Measurements from ENCODE around the gene PRG2.
A peak's percentile ranks its signal among the peaks of the same experiment; 100 is the strongest.

The PRG2 gene

GRCh38 chr11:57356268-57356667 is 34.2 kb downstream of the PRG2 start:
- TF ChIP-seq Cebpa-rat (IDR thresholded peaks at IDR 0.05): no peak
- Histone ChIP-seq H3K9me3 (replicated peaks in 1 of 11) (peaks cover 6 to 15% (median 12%) of the 10 kb centered on the region in 11 experiments), H3K27me3 (no peaks in the 10 kb centered on the region), H3K27ac (peak overlapping the region in 10 of 11 experiments; percentile 16 to 82 (median 60); a peak in 18 of 22 replicates), H4K20me1 (no peaks in the 10 kb centered on the region), H3K36me3 (no peaks in the 10 kb centered on the region), H3K4me2 (peak overlapping the region; percentile 70 to 87 (median 75)), H3K4me1 (peaks cover 43 to 65% (median 52%) of the 10 kb centered on the region in 10 experiments), H3K4me3 (no peak overlapping the region), H3K9ac (peak overlapping the region in 10 of 11 experiments; percentile 2 to 72 (median 28); a peak in 15 of 22 replicates)

DNA sequence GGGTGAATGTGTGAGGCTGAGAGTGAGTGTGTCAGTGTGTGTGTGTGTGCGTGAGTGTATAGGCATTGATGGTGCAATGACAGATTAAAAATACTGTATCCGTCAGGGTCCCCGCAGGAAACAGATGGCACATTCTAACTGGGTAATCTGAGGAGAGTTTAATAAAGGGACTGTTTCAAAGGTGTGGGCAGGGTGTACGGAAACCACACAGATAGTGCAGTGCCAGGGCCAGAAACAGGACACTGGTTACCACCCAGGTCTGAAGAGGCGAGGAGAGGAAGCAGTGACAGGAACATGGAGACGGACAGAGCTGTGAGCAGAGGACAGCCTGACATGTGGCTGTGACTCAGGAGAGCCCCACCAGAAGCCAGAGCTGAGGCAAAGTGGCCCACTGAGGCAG is 35.8 kb downstream of the PRG2 start:
- no peaks in the 10 kb centered on the region for H4K20me1 ChIP-seq
- peak in 4 of 11 experiments; percentile 41 to 48 (median 44); a peak in 1 of 22 replicates for TF ChIP-seq Cebpa-rat (IDR thresholded peaks at IDR 0.05)
- peak overlapping the region in 9 of 11 experiments; percentile 43 to 82 (median 72); a peak in 17 of 22 replicates for H3K27ac ChIP-seq
- peak overlapping the region; percentile 70 to 87 (median 75) for H3K4me2 ChIP-seq
- H3K27me3 ChIP-seq: no peaks in the 10 kb centered on the region
- peak overlapping the region in 10 of 11 experiments; percentile 37 to 72 (median 54); a peak in 15 of 22 replicates for H3K9ac ChIP-seq
- H3K4me1 ChIP-seq: peaks cover 43 to 65% (median 53%) of the 10 kb centered on the region in 10 experiments
- H3K36me3 ChIP-seq: no peaks in the 10 kb centered on the region
- peaks cover 14 to 29% (median 21%) of the 10 kb centered on the region in 11 experiments for H3K9me3 ChIP-seq (replicated peaks in 1 of 11)
- H3K4me3 ChIP-seq: 0 out of 20 replicates have a peak overlapping the region, but pooled peaks of 1 of the 10 experiments have one; percentile 15

DNA sequence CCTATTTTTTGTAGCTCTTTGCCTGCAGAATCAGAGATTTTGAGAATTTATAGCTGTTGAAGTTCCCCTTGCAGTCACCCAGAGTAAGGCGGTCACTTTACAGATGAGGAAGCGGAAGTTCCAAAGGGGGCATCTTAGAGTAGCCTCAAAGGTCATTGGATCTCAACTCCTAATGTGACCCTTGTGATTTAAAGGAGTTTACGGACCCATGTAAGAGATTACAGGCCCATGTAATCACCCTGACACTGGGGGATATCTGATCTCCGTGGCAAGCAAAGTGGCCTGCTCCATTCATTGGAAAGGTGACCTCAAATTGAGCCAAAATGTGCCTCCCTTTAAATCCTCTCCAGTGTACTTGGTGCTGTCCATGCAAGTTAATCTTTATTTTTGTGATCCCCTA is 36.6 kb downstream of the PRG2 start:
- H4K20me1 ChIP-seq: no peaks in the 10 kb centered on the region
- no peaks in the 10 kb centered on the region for H3K27me3 ChIP-seq
- no peak for TF ChIP-seq Cebpa-rat (IDR thresholded peaks at IDR 0.05)
- H3K4me1 ChIP-seq: peaks cover 43 to 57% (median 47%) of the 10 kb centered on the region in 10 experiments
- no peak overlapping the region for H3K4me3 ChIP-seq
- peaks cover 14 to 29% (median 21%) of the 10 kb centered on the region in 11 experiments for H3K9me3 ChIP-seq (replicated peaks in 1 of 11)
- H3K36me3 ChIP-seq: no peaks in the 10 kb centered on the region
- H3K27ac ChIP-seq: peak overlapping the region in 10 of 11 experiments; percentile 25 to 82 (median 68); a peak in 17 of 22 replicates
- H3K4me2 ChIP-seq: peak overlapping the region in 10 of 11 experiments; percentile 70 to 87 (median 76); a peak in 20 of 22 replicates
- peak overlapping the region in 8 of 11 experiments; percentile 41 to 72 (median 56); a peak in 14 of 22 replicates for H3K9ac ChIP-seq

DNA sequence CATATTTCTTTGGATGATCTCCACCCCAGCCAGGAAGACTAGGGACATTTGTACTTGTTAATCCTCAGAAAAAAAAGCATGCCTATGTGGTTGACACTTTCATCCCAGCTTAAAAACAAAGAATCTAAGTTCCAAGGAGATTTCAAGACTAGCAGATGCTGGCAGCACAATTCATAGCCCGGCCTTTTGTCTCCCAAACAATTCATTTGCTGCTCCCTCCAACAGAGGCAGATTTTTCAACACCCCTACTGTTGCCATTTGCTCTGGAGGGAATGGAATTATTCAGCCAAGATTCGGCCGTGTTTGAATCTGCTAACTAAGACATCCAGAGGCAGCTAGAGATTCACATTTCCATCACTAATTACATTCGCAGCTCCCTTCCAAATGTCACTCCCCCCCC is 37.0 kb downstream of the PRG2 start:
- Histone ChIP-seq H3K36me3 (no peaks in the 10 kb centered on the region), H3K4me2 (peak overlapping the region in 7 of 11 experiments; percentile 73 to 87 (median 82); a peak in 12 of 22 replicates), H3K9me3 (replicated peaks in 1 of 11) (peaks cover 14 to 29% (median 21%) of the 10 kb centered on the region in 11 experiments), H3K27me3 (no peaks in the 10 kb centered on the region), H3K4me1 (peaks cover 40 to 53% (median 44%) of the 10 kb centered on the region in 10 experiments), H3K9ac (peak overlapping the region in 2 of 11 experiments; percentile 53 to 72; a peak in 2 of 22 replicates), H4K20me1 (no peaks in the 10 kb centered on the region), H3K27ac (peak overlapping the region in 6 of 11 experiments; percentile 52 to 82 (median 77); a peak in 9 of 22 replicates), H3K4me3 (no peak overlapping the region)
- no peak for TF ChIP-seq Cebpa-rat (IDR thresholded peaks at IDR 0.05)

- H3K4me1 ChIP-seq: peaks cover 40 to 49% (median 45%) of the 10 kb centered on the region in 10 experiments
- no peaks in the 10 kb centered on the region for H4K20me1 ChIP-seq
- no peaks in the 10 kb centered on the region for H3K36me3 ChIP-seq
- no peak overlapping the region for H3K4me3 ChIP-seq
- H3K9ac ChIP-seq: 0 out of 22 replicates have a peak overlapping the region, but pooled peaks of 1 of the 11 experiments have one; percentile 72
- H3K9me3 ChIP-seq (replicated peaks in 1 of 11): peaks cover 14 to 29% (median 21%) of the 10 kb centered on the region in 11 experiments
- H3K4me2 ChIP-seq: peak overlapping the region in 5 of 11 experiments; percentile 75 to 87 (median 86); a peak in 3 of 22 replicates
- no peak for TF ChIP-seq Cebpa-rat (IDR thresholded peaks at IDR 0.05)
- no peaks in the 10 kb centered on the region for H3K27me3 ChIP-seq
- peak overlapping the region in 5 of 11 experiments; percentile 65 to 82 (median 78); a peak in 8 of 22 replicates for H3K27ac ChIP-seq
Measured at GRCh38 chr11:57353036-57353435, 37.4 kb downstream of the PRG2 start.

DNA sequence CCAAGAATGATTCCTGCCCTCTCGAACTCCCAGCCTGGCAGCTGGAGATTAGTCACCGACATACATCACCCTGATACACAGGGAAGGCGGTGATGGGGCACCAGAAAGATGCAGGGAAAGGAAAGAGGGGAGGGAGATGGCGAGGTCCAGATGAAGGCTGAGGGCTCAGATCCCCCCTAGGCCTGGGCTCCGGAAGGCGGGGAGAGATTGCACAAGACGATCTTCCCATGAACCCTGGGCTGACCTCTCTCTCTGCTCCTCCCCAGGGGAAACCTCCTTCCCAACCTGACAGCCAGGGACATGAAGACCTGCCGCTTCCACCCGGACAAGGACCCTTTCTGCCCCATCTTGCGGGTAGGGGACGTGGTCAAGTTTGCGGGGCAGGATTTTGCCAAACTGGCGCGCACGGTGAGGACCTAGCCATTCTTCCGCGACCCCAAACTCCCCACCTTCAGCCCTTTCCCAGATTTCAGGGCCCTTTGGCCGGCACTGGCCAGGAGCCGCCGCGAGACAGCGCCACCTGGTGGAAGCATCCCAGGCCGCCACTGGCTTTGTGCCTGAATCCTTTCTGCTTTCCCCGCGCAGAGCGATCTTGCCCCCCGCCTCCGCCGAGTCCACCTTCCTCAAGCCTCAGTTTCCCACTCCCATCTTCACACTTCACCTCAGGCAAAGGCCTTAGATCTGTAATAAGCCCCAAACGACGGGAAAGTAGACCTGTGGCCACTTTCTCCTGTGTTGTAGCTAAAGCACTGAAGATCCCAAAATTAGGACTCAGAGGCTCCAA is 40.8 kb downstream of the PRG2 start:
- TF ChIP-seq Cebpa-rat (IDR thresholded peaks at IDR 0.05): no peak
- Histone ChIP-seq H3K27ac (no peak overlapping the region), H3K4me2 (no peak overlapping the region; a peak in 1 of 22 replicates), H3K9me3 (replicated peaks in 1 of 11) (peaks cover 14 to 29% (median 21%) of the 10 kb centered on the region in 11 experiments), H3K4me1 (peaks cover 10 to 28% (median 20%) of the 10 kb centered on the region in 10 experiments), H3K9ac (no peak overlapping the region), H3K4me3 (no peak overlapping the region), H4K20me1 (no peaks in the 10 kb centered on the region), H3K36me3 (no peaks in the 10 kb centered on the region), H3K27me3 (no peaks in the 10 kb centered on the region)

DNA sequence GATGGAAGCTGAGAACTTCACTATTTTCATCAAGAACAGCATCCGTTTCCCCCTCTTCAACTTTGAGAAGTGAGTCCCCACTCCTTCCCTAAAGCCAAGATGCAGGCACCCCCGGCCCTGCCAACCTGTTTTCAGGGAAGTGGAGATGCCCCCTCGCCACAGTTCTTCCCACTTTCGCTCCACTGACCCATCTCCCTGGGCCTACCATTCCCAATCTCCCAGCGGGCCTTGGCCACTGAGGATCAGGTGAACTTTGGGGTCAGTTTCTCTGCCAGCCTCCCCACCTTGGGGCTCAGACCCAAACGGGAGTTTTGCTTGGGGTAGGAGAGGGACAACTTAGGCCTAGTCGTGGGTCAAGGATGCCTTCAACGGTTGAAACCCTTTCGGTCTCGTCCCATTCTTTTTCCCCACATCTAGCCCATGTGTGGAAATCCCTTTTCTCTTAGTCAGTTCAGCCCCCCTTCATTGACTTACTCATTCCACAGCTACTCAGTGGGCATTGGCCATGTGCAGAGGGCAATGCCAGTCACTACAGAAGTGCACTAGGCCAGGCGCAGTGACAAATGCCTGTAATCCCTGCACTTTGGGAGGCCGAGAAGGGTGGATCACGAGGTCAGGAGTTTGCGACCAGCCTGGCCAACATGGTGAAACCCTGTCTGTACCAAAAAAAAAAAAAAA is 41.7 kb downstream of the PRG2 start:
- Histone ChIP-seq H3K4me1 (peaks cover under 1 to 22% (median 12%) of the 10 kb centered on the region in 10 experiments; a peak in 19 of 20 replicates), H3K9me3 (replicated peaks in 1 of 11) (peaks cover 14 to 29% (median 21%) of the 10 kb centered on the region in 11 experiments), H3K4me2 (peak overlapping the region in 1 of 11 experiments; percentile 9; a peak in 1 of 22 replicates), H3K27ac (no peak overlapping the region; a peak in 1 of 22 replicates), H4K20me1 (no peaks in the 10 kb centered on the region), H3K9ac (no peak overlapping the region; a peak in 1 of 22 replicates), H3K4me3 (no peak overlapping the region), H3K27me3 (no peaks in the 10 kb centered on the region), H3K36me3 (no peaks in the 10 kb centered on the region)
- TF ChIP-seq Cebpa-rat (IDR thresholded peaks at IDR 0.05): no peak

GRCh38 chr11:57348052-57348451 is 42.4 kb downstream of the PRG2 start:
- H3K36me3 ChIP-seq: no peaks in the 10 kb centered on the region
- peak overlapping the region in 2 of 11 experiments; percentile 9 to 11; a peak in 1 of 22 replicates for H3K4me2 ChIP-seq
- H3K27ac ChIP-seq: peak overlapping the region in 3 of 11 experiments; percentile 29 to 34 (median 34); a peak in 3 of 22 replicates
- TF ChIP-seq Cebpa-rat (IDR thresholded peaks at IDR 0.05): no peak
- H3K9me3 ChIP-seq (replicated peaks in 1 of 11): peaks cover 14 to 29% (median 21%) of the 10 kb centered on the region in 11 experiments
- H3K9ac ChIP-seq: peak overlapping the region in 3 of 11 experiments; percentile 15 to 29 (median 21); a peak in 2 of 22 replicates
- peaks cover 0 to 20% (median 5%) of the 10 kb centered on the region in 10 experiments; a peak in 9 of 20 replicates for H3K4me1 ChIP-seq
- H4K20me1 ChIP-seq: no peaks in the 10 kb centered on the region
- H3K27me3 ChIP-seq: no peaks in the 10 kb centered on the region
- H3K4me3 ChIP-seq: no peak overlapping the region

Data from BLaER1 treated with 17β-estradiol and CSF1 and Interleukin-3, amounts not matched to agents 10 nM and 100 nM (cell line).